ENCODE measurements around the gene TMEM198.

GRCh38 chr2:219510512-219511135 lies 33.2 kb upstream of the TMEM198 start:
- 0 out of 2 replicates have a peak, but pooled peaks have one; percentile 6 for TF ChIP-seq CTCF (conservative IDR thresholded peaks at IDR 0.05; ENCODE audit: low read depth, low read length)
- TF ChIP-seq EZH2 (IDR thresholded peaks at IDR 0.05; ENCODE audit: low read length, unreplicated experiment), result no peak
- no peak for TF ChIP-seq EZH2phosphoT487 (IDR thresholded peaks at IDR 0.05; ENCODE audit: borderline replicate concordance, low read length)

Data from PC-3 (cell line).